DMS53 treated with DMSO at 0.1 percent for 48 hours (cell line): ENCODE measurements around the gene ACY1.

ENCODE experiments used
- DNase-seq: peaks from one replicate; lab custom pipeline; 2025; ENCODE audit not compliant: unreplicated experiment; lab: John Stamatoyannopoulos, UW

Gene ACY1

DNA sequence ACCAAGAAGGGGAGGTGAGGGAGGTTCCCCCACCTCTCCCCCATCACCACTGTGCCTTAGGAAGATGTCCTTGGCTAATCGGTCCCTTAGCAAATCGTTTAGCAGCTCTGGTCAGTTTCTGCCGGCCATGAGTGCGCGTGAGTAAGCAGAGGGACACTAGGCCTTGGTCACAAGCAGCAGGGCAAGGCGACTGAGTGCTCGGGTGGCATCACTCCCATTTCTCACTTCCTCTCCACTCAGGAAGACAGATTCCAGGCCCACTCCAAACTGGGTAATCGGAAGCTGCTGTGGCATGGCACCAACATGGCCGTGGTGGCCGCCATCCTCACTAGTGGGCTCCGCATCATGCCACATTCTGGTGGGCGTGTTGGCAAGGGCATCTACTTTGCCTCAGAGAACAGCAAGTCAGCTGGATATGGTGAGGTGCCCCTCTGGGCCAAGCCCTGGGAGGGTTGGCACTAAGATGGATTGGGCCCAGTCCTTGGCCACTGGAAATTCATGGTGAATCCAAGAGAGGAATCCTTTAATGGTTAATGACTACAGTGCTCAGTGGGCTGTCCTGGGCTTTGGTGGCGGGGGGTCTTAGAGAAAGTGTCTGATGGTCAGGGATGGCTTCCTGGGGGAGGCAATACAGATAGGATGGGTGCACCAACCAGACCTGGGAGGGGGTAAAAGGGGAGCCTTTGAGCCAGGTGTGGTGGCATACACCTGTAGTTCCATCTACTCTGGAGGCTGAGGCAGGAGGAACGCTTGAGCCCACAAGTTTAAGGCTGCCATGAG is 37.2 kb upstream of the ACY1 start:
- DNase-seq: no peak

- DNase-seq: no peak
Measured at GRCh38 chr3:51946796-51947195, 36.5 kb upstream of the ACY1 start.

- no peak for DNase-seq
Measured at GRCh38 chr3:51947215-51947900, 36.0 kb upstream of the ACY1 start.

- no peak for DNase-seq
Measured at GRCh38 chr3:51948016-51948580, 35.2 kb upstream of the ACY1 start.

GRCh38 chr3:51949121-51949520 is 34.2 kb upstream of the ACY1 start:
- DNase-seq: no peak

- no peak for DNase-seq
Measured at GRCh38 chr3:51950899-51951298, 32.4 kb upstream of the ACY1 start.

DNA sequence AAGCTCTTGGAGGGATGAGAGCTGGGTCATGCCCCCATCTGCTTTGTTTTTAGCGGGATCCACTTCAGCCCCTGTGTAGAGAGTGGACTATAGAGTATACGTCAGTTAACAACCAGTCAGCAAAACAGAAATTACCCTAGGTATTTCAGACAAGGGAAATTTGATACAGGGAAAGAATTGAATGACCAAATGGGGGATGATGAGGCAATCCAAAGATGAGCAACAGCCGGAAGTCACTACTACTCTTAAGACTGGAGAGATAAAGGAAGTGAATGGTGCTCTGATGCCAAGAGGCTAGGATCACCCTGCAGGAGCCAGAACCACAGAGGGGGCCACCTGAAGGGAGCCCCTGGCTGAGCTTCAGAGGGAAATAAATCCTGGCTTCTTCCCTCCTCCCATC is 29.9 kb upstream of the ACY1 start:
- DNase-seq: no peak

DNA sequence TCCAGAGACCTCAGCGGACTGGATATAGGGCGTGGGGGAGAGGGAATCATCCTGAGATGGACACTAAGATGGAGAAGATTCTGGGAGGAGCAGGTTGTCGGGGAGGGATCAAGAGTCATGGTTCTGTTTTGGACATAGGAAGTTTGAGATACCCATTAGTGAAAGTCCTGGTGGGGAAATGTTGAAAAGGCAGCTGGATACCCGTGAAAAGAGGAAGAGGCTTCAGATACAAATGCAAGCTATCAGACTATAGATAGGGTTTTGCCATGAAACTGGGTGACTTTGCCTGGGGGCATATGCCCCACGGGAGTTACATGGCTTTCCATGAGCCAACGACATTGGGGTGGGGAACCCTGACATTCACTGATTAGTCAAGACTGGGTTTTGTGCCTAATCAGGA is 29.2 kb upstream of the ACY1 start:
- DNase-seq: no peak

DNA sequence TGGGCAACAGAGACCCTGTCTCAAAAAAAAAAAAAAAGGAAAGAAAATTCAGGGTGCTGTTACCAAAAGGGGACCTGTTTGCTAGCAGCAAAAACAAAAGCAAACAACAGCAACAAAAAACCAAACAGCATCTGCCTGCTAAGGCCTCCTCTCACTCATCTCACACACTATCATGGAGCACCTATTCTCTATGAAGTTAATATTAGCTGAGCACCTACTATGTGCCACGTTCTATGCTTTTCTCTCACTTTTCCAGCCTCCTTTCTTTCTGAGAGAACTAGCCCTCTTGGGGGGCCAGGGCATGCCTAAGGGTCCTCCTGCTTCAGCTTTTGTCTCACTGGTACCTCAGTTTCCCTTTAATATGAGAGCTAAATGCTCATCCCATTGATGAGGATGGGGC is 28.6 kb upstream of the ACY1 start:
- DNase-seq: no peak

GRCh38 chr3:51955175-51955892 is 28.0 kb upstream of the ACY1 start, which contains the start of gene GPR62:
Gene GPR62 (plus strand): TSS chr3:51955381. CDS start chr3:51955653, 272 bp downstream.
- DNase-seq: no peak

DNA sequence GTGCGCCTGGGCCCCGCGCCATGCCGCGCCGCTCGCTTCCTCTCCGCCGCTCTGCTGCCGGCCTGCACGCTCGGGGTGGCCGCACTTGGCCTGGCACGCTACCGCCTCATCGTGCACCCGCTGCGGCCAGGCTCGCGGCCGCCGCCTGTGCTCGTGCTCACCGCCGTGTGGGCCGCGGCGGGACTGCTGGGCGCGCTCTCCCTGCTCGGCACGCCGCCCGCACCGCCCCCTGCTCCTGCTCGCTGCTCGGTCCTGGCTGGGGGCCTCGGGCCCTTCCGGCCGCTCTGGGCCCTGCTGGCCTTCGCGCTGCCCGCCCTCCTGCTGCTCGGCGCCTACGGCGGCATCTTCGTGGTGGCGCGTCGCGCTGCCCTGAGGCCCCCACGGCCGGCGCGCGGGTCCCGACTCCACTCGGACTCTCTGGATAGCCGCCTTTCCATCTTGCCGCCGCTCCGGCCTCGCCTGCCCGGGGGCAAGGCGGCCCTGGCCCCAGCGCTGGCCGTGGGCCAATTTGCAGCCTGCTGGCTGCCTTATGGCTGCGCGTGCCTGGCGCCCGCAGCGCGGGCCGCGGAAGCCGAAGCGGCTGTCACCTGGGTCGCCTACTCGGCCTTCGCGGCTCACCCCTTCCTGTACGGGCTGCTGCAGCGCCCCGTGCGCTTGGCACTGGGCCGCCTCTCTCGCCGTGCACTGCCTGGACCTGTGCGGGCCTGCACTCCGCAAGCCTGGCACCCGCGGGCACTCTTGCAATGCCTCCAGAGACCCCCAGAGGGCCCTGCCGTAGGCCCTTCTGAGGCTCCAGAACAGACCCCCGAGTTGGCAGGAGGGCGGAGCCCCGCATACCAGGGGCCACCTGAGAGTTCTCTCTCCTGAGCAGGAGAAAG is 27.2 kb upstream of the ACY1 start:
- peak; percentile 8 for DNase-seq

- DNase-seq: no peak
Measured at GRCh38 chr3:51957520-51958205, 25.7 kb upstream of the ACY1 start.

DNA sequence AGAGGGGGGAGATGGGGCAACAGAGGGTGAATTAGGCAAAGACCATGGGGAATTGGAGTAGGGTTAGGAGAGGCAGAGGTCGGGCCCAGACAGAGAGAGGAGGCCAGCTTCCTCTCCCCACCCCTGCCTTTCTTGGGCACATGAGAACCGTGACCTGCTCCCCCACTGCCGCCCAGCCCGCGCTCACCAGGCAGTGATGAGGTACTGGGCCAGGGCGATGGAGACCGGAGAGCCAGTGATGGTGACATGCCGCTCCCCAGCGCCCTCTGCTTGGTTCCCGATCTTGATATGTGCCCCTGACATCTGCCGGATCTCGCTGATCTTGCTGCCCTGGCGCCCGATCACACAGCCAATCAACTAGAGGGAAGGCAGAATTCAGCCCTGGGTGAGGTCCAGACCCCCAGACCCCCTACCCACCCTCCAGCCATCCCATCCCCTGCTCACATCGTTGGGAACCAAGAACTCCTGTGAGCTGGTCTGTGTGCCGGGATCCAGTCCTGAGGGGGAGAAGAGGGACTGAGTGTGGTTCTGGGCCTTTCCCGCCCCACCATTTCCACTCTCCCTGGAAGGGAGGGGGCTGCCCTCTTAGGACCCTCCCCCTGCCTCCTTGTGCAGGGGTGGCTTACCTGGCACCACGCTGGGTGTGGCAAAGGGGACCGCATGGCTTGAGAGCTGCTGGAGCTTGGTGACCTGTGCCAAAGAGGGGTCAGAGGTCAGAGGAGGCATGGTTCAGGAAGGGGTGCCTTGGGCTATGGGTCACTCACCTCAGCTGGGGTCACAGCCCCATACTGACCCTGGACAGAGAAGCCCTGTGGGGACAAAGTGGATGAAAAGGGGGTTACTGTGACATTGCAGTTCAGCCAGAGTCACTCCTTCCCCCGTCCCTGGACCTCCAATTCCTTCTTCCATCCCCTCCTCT is 24.5 kb upstream of the ACY1 start:
- no peak for DNase-seq

DNA sequence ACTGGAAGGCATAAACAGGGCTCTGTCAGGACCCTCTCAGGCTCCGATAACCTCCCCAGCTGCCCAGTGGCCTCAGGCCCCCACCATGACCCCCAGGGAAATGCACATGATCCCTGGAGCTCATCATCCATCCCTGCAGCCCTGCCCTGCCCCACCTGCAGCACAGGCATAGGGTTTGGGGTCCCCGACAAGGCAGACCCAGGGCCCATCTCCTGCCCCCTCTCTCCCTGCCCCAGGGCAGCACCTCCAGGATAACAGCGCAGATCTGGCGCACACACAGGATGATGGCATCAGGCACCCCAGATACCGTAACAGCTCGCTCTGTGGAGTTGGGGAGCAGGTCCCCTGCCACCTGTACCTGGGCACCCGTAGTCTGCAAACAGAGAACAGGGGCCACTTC is 23.7 kb upstream of the ACY1 start:
- DNase-seq: no peak

DNA sequence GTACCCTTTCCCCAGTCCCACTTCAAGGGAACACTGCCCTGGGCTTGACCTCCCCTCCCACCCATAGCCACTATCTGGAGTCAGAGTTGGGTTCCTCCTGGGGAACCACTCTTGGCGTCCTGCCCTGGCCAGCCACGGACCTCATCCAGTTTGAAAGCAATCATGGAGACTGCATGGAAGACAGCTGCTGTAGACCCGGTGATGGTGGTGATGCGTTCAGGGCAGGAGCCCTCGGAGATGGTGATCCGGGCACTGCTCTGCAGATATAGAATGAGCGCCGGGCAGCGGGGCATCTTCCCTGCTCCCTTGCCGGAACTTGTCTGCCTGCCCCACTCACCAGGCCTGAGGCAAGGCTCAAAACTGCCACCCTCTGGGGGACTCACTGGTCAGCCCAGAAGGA is 22.9 kb upstream of the ACY1 start:
- DNase-seq: no peak

- DNase-seq: no peak
Measured at GRCh38 chr3:51961011-51961410, 22.3 kb upstream of the ACY1 start.

DNA sequence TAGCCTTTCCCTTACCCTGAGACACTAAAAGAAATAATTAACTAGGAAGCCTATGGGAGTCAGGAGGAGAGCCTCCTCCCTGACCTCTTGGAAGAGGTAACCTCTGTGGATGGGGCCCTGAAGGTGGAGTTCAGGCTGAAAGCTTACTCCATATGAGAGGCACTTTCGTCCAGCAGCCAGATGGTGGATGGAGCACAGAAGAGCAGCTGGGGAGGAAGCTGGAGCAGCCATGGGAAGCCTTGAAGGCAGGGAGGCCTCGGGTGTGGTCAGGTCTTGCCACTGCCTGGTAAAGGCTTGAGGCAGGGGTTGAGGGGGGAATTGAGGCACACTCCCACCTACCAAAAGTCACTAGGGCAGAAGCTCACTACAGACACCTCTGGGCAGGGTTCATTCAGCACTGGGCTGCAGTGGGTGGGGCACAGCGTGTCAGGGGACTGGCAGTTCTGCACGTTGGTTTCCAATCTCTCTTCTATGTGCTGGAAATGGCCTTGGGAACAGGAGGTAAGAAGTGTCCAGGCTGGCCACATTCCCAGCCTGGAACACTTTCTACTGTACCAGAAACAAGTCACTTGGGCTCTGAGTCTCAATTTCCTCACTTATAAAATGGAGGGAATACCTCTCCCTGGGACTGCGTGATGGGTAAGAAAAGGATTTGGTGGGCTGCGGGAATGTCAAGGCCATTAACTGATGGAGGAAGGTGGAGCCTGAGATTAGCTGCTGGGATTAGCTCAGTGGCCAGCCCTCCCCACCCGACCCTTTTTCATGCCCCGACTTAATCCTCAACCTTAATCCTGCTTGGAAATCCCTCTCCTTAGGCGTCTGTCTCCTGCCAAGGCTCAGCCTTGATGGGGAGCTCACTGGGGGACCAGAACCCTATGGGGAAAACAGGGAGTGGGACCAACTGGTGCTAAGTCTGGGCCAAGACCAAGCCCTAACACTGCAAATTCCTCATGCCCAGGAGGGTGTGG is 21.4 kb upstream of the ACY1 start:
- DNase-seq: no peak
